GM23338 (cell line): ENCODE measurements around the gene UBC.

Source experiments
- CTCF ChIP-seq, 2 experiments: fragments of 200-600 bp in 1 of 2; sonication (generic) in 1 of 2; conservative IDR thresholded peaks; 2 replicates each; pipeline versions ENCODE4 v1.5.1 to v1.6.1; 2016 to 2017; ENCODE audit warnings: antibody characterized with exemption in 2 of 2, low read depth in 2 of 2, mild to moderate bottlenecking in 2 of 2, moderate library complexity in 1 of 2
- EZH2 ChIP-seq: fragments of 200-600 bp; sonication (generic); IDR thresholded peaks from one replicate; pipeline ENCODE4 v1.8.0; 2017; ENCODE audit warnings: antibody characterized with exemption, mild to moderate bottlenecking, low read depth; ENCODE audit not compliant: unreplicated experiment
- EZH2phosphoT487 ChIP-seq: fragments of 200-600 bp; sonication (generic); IDR thresholded peaks from one replicate; pipeline ENCODE4 v1.8.1; 2018; ENCODE audit warnings: antibody characterized with exemption; ENCODE audit not compliant: unreplicated experiment
- REST ChIP-seq: IDR thresholded peaks from one replicate; pipeline ENCODE4 v1.6.1; 2018; ENCODE audit warnings: antibody characterized with exemption; ENCODE audit not compliant: unreplicated experiment
- ZNF331 ChIP-seq: fragments of 250-450 bp; sonication (Bioruptor Pico); IDR thresholded peaks from 2 replicates; pipeline ENCODE4 v1.5.0; 2020; ENCODE audit warnings: low read depth, mild to moderate bottlenecking, moderate library complexity

- no peak for TF ChIP-seq ZNF331 (CRISPR knock-in tag)
- TF ChIP-seq EZH2: no peak
- TF ChIP-seq CTCF (conservative IDR thresholded peaks at IDR 0.05; ENCODE audit: low read depth in 2 of 2): peak; percentile 71 to 85
- TF ChIP-seq EZH2phosphoT487: no peak
- no peak for TF ChIP-seq REST
These were observed 16.1 kb downstream of the UBC start for GRCh38 chr12:124898200-124898922.
